ENCODE measurements around the gene FHOD1.

FHOD1 gene

DNA sequence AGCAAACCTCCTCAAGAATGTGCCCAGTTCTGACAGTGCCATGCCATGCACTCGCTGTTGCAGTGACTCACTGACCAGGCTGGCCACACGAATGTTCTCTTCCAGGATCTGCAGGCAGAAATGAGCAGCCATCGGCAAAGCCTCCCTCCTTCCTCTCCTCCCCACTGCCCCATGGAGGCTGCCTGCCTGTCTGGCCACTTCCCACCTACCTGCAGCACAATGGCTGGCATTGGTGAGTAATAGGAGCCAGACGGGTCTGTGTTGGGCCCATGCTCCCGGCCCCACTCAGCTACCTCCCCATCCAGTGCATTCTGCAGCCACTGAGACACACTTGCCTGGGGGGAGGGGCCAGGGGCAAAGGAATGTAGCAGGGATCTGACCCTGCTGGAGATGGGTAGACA is 60.7 kb downstream of the FHOD1 start:
- peaks cover 35% of the 10 kb centered on the region for H3K27me3 Mint-ChIP-seq
- no peak overlapping the region for H3K27ac Mint-ChIP-seq
- H3K9me3 Mint-ChIP-seq, result no peaks in the 10 kb centered on the region
- H3K4me3 Mint-ChIP-seq, result no peak overlapping the region
- CTCF ChIA-PET, result interaction anchor here (1.8 to 4.9 kb wide), 4 partner anchors 8 to 209 kb away, joined by 4 to 43 read pairs (median 16); partner anchors contain the start of gene ELMO3
- DNase-seq, result no peak
- H3K36me3 Mint-ChIP-seq, result peaks cover 2% of the 10 kb centered on the region
- H3K4me1 Mint-ChIP-seq, result peaks cover 19% of the 10 kb centered on the region

DNA sequence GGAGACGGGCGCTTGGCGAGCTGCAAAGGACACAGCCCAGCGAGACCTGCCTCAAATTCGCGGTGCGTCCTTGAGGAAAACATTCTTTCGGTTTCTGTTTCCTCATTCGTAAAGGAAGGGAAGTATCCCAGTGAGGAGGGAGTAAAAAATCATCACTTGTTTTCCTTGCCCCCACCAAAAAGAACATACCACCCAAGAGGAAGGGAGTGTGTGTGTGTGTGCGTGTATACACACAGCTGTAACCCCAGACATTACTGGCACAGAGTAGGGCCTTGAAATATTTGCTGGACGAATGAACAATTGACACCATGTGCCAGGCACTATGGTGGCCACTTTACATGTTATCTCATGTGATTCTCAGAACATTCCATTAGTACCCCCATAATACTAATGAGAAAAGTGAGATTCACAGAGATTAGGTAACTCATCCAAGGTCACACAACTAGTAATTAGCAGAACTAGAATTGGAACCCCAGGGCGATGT is 61.6 kb downstream of the FHOD1 start:
- CTCF ChIA-PET, result interaction anchor here (0.9 to 4.9 kb wide), 22 partner anchors 9 to 290 kb away, joined by 3 to 43 read pairs (median 7); partner anchors contain the start of genes B3GNT9, ELMO3, FBXL8 and FHOD1
- Mint-ChIP-seq H3K27ac (no peak overlapping the region), H3K27me3 (peaks cover 35% of the 10 kb centered on the region), H3K36me3 (peaks cover 2% of the 10 kb centered on the region), H3K4me1 (peaks cover 16% of the 10 kb centered on the region), H3K9me3 (no peaks in the 10 kb centered on the region), H3K4me3 (peak overlapping the region; percentile 74)
- DNase-seq, result no peak

DNA sequence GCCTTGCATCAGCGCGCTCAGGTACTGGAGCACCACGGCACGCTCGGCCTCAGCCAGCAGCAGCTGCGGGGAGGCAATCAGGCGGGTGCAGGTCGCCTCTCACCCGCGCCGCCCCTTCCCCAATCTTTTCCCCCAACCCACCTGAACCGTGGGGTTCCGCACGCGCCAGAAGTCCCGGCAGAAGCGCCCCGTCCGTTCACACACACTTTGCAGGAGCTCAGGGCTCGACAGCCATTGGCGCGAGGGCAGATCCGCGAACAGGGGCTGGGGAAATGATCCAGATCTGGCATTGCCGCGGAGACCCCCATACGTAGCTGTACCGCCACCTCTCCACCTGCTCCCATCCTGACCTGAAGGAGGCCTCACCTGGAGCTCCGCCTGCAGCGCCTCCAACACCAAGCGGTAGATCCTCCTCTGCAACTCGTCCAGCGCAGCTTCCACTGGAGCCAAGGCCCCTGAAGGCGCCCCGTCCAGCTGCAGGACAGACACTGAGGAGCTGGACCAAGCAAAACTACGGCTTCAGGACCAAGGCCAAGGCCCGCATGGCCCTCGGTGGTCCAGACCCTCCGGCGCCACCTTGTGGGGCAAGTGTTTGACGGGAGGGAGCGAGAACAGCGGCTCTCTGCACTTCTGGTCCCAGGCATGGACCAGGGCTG is 62.2 kb downstream of the FHOD1 start:
- peak overlapping the region; percentile 50 for H3K27ac Mint-ChIP-seq
- CTCF ChIA-PET, result interaction anchor here (0.9 to 4.9 kb wide), 27 partner anchors 9 to 289 kb away, joined by 3 to 43 read pairs (median 5); partner anchors contain the start of genes B3GNT9, ELMO3, FBXL8 and FHOD1
- peaks cover 35% of the 10 kb centered on the region for H3K27me3 Mint-ChIP-seq
- H3K9me3 Mint-ChIP-seq, result no peaks in the 10 kb centered on the region
- H3K36me3 Mint-ChIP-seq, result peaks cover 2% of the 10 kb centered on the region
- peak; percentile 91 for DNase-seq
- H3K4me1 Mint-ChIP-seq, result peaks cover 16% of the 10 kb centered on the region
- H3K4me3 Mint-ChIP-seq, result peak overlapping the region; percentile 74

DNA sequence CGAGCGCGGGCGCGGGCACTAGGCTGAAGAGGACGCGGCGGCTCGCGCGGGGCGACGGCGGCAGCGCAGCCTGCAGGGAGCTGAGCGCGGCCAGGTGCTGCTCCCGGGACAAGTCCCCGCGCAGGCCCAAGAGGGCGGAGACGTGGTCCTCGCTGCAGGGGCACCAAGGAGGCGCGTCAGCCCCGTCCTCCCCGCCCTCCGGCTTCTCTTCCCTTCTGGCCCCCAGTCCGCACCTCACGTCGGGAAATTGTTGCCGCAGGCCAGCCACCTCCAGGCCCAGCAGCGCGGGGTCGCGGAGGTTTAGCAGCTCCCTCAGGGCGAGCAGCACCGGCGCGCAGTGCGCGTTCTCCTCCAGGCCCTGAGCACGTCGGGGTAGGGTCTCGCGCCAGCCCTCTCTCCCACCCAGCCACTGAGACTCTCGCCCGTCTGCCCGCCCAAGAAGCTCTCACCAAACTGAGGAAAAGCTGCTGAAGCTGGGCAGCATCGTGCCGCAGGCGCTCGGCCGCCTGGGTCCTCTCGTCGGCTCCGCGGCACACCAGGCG is 62.8 kb downstream of the FHOD1 start:
- peaks cover 19% of the 10 kb centered on the region for H3K4me1 Mint-ChIP-seq
- H3K36me3 Mint-ChIP-seq, result peaks cover 2% of the 10 kb centered on the region
- H3K9me3 Mint-ChIP-seq, result no peaks in the 10 kb centered on the region
- H3K4me3 Mint-ChIP-seq, result no peak overlapping the region
- CTCF ChIA-PET, result interaction anchor here (0.9 to 4.9 kb wide), 26 partner anchors 8 to 240 kb away, joined by 3 to 43 read pairs (median 6); partner anchors contain the start of genes B3GNT9, ELMO3, FBXL8 and FHOD1
- H3K27ac Mint-ChIP-seq, result no peak overlapping the region
- no peak for DNase-seq
- H3K27me3 Mint-ChIP-seq, result peaks cover 35% of the 10 kb centered on the region

DNA sequence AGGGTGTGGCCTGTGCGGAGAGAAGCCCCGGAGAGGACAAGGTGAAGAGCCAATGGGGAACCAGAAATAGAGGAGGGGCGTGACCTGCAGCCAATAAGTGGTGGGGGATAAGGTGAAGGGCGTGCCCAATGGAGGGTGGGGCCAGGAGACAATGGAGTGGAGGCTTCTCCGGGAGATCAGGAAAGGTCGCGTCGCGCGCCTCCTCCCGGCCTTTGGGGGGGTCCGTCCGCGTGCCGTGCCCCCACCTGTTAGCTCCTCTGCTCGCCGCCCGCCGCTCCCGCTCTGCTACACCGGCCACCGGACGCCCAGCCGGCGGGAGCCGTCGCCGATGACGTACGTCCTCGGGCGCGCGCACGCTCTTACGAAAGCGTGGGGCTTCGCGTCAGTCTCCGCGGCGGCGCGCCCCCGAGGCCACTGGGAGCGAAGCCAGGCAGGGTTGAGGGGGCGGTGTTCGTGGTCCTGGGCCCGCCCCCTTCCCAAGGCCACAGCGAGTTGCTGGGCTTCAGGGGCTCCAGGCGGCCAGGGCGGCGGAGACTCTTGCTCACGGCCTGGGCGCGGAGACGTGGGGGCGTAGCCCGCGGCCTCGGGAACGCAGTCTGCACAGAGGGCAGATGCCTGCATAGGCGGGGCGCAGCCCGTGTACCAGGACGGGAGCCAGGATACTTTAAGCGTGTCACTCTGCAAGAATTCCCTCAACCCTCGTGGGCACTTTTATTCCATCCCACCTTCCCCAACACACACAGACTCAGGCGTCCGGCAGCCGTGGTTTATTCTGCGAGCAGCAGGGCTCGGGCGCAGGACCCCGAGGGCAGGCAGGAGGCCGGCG is 63.4 kb downstream of the FHOD1 start, which contains the start of gene MATCAP1:
TSS of gene MATCAP1 (minus strand) at position 337 of the 826 bp plus-strand sequence. CDS start 3,353 bp downstream, outside the sequence.
- H3K9me3 Mint-ChIP-seq, result no peaks in the 10 kb centered on the region
- peaks cover 25% of the 10 kb centered on the region for H3K4me1 Mint-ChIP-seq
- no peak within 1 kb of the TSS for H3K27ac Mint-ChIP-seq
- CTCF ChIA-PET, result interaction anchor here (0.9 to 4.9 kb wide), 17 partner anchors 10 to 239 kb away, joined by 3 to 43 read pairs (median 4); partner anchors contain the start of genes B3GNT9, FBXL8, NOL3 and TMEM208
- H3K27me3 Mint-ChIP-seq, result peaks cover 39% of the 10 kb centered on the region
- no peak within 1 kb of the TSS for H3K4me3 Mint-ChIP-seq
- peak; percentile 98 for DNase-seq
- peaks cover 4% of the 10 kb centered on the region for H3K36me3 Mint-ChIP-seq

DNA sequence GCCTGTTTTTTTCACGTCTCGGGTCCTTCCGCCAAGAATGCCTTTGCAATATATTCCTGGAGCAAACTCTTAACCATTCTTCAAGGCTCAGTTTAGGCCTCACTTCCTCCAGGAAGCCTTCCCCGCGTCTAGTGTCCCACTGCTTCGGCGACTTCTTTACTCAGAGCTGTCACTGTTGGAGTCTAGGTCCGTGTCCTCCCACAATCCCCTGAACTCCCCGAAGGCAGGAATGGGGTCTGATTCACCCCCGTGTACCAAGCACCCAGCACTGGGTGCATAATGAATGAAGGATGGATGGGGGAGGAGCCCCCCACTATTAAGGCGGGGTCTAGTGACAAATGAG is 64.0 kb downstream of the FHOD1 start:
- H3K36me3 Mint-ChIP-seq, result peaks cover 5% of the 10 kb centered on the region
- CTCF ChIA-PET, result interaction anchor here (1.1 to 4.9 kb wide), 6 partner anchors 9 to 206 kb away, joined by 3 to 26 read pairs (median 4); partner anchors contain the start of genes FBXL8 and TRADD
- no peak overlapping the region for H3K4me3 Mint-ChIP-seq
- no peaks in the 10 kb centered on the region for H3K9me3 Mint-ChIP-seq
- no peak for DNase-seq
- H3K27ac Mint-ChIP-seq, result no peak overlapping the region
- H3K27me3 Mint-ChIP-seq, result peaks cover 45% of the 10 kb centered on the region
- peaks cover 30% of the 10 kb centered on the region for H3K4me1 Mint-ChIP-seq

DNA sequence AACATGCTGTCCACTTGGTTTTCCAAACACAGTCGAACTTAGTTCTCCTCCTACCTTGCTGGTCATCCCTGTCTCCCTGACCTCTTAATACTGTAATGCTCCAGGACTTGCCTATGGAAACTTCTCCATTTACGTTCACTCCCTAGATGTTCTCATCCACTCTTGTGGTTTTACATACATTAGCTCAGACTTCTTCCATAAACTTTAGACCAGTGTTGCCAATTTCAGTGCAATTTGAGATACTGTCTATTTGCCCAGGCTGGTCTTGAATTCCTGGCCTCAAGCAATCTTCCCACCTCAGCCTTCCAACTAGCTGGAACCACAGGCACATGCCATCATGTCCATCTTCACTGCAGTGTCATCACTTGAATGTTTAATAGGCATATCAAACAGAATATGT is 65.0 kb downstream of the FHOD1 start:
- Mint-ChIP-seq H3K36me3 (peaks cover 9% of the 10 kb centered on the region), H3K27me3 (peaks cover 51% of the 10 kb centered on the region), H3K4me3 (no peak overlapping the region), H3K27ac (no peak overlapping the region), H3K9me3 (no peaks in the 10 kb centered on the region), H3K4me1 (peaks cover 38% of the 10 kb centered on the region)
- DNase-seq, result no peak
- CTCF ChIA-PET, result interaction anchor here (1.2 to 4.9 kb wide), 4 partner anchors 8 to 205 kb away, joined by 3 to 26 read pairs (median 4); no protein-coding TSS in a partner anchor

DNA sequence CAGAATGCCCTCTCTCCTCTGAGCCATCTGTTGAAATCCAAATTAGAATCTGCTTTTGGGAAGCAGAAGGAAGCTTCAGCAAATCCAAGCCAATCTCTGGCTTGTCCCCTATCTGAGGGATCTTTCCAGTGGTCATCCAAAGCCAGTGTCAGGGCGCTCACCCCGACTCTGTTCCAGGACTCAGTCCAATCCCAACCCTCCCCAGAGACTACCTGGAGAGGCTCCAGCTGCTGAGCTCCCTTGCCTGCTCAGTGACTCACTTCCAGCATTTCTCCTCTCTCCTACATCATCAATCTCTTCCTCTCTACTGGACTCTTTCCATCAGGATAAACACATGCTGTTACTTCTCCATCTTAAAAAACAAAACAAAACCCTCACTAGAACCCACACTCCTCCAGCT is 65.9 kb downstream of the FHOD1 start:
- CTCF ChIA-PET, result interaction anchor here (1.0 to 1.4 kb wide), 3 partner anchors 18 to 164 kb away, joined by 3 to 4 read pairs (median 4); no protein-coding TSS in a partner anchor
- no peak overlapping the region for H3K27ac Mint-ChIP-seq
- no peak for DNase-seq

DNA sequence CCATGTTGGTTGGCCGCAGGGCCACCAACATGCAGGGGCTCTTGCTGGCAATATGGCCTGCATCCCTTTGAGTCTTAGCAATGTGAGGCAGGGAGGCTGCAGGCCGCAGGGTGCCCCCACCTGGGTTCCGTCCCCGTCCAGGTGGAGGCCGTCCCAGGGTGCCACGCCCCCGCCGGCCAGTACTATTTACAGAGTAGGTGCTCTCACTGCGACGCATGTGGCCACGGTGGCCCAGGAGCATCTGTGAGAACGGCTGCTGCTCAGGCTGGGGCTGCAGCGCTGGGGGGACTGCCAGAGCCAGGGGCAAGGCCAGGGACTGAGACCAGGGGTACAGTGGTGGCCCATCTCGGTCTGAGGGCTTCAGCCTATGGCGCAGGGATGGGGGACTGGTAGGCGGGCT is 67.1 kb downstream of the FHOD1 start:
- peaks cover 12% of the 10 kb centered on the region for H3K36me3 Mint-ChIP-seq
- no peaks in the 10 kb centered on the region for H3K9me3 Mint-ChIP-seq
- no peak for DNase-seq
- H3K27me3 Mint-ChIP-seq, result peaks cover 54% of the 10 kb centered on the region
- H3K27ac Mint-ChIP-seq, result no peak overlapping the region
- CTCF ChIA-PET, result interaction anchor here (1.0 to 1.4 kb wide), 4 partner anchors 17 to 162 kb away, joined by 4 to 6 read pairs (median 4); no protein-coding TSS in a partner anchor
- H3K4me1 Mint-ChIP-seq, result peaks cover 41% of the 10 kb centered on the region
- no peak overlapping the region for H3K4me3 Mint-ChIP-seq

More for the DNA sequence above, 65.9 kb downstream of the FHOD1 start:
- H3K27me3 Mint-ChIP-seq, result peaks cover 52% of the 10 kb centered on the region
- no peak overlapping the region for H3K4me3 Mint-ChIP-seq
- peaks cover 10% of the 10 kb centered on the region for H3K36me3 Mint-ChIP-seq
- no peaks in the 10 kb centered on the region for H3K9me3 Mint-ChIP-seq
- peaks cover 42% of the 10 kb centered on the region for H3K4me1 Mint-ChIP-seq

DNA sequence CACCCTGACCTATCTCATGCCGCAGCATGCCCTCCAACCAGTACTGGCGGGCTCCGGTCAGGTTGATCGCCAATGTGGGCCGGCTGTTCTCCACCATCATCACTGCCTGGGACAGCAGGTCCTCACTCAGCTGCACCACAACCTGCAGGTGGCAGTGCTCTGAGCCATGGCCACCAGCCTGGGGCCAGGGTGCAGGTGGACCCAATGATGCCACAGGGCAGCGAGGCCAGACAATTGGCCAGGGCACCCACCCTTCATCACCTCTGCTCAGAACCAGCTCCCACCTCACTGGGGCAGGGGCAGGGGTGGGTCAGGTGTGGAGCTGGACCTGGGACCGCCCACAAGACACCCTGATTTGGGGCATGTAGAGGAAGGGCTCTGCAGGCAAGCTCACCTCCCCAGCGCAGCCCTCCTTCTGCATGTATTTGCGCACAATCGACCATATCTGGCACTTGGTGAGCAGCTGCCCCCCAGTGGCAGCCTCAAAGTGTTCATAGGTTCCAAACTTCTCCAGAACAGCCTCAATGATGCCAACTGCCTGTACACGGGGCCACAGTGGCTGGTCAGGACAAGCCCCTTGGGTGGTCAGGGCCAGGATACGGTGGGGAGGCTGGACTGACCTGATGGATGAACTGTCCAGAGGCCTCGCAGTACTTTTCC is 67.7 kb downstream of the FHOD1 start:
- H3K27ac Mint-ChIP-seq, result no peak overlapping the region
- peak overlapping the region; percentile 38 for H3K4me3 Mint-ChIP-seq
- DNase-seq, result peak; percentile 55
- H3K36me3 Mint-ChIP-seq, result peaks cover 12% of the 10 kb centered on the region
- no peaks in the 10 kb centered on the region for H3K9me3 Mint-ChIP-seq
- peaks cover 36% of the 10 kb centered on the region for H3K4me1 Mint-ChIP-seq
- peaks cover 54% of the 10 kb centered on the region for H3K27me3 Mint-ChIP-seq
- CTCF ChIA-PET, result interaction anchor here (0.7 to 1.4 kb wide), 7 partner anchors 10 to 218 kb away, joined by 3 to 6 read pairs (median 4); partner anchors contain the start of genes CES3 and NOL3

All from activated naive CD4-positive, alpha-beta T cell treated with anti-CD3 and anti-CD28 coated beads, Interleukin-2, amount 10 ng/mL, durations not matched to agents 7 days and 5 days (primary cell).